Measurements from ENCODE around the gene MARK4.

Gene MARK4

GRCh38 chr19:45350477-45351058 is 99.5 kb downstream of the MARK4 start:
- no peak for TF ChIP-seq CTCF (IDR thresholded peaks at IDR 0.05; ENCODE audit: low read depth, low read length, missing control alignments)
- DNase-seq (ENCODE audit: low read depth): no peak
- H3K4me3 ChIP-seq (ENCODE audit: low read depth, low read length): no peak overlapping the region

- no peak overlapping the region for H3K4me3 ChIP-seq (ENCODE audit: low read depth, low read length)
- TF ChIP-seq CTCF (IDR thresholded peaks at IDR 0.05; ENCODE audit: low read depth, low read length, missing control alignments): no peak
- DNase-seq (ENCODE audit: low read depth): no peak
Measured at GRCh38 chr19:45351401-45351952, 100.4 kb downstream of the MARK4 start.

- TF ChIP-seq CTCF (IDR thresholded peaks at IDR 0.05; ENCODE audit: low read depth, low read length, missing control alignments): no peak
- H3K4me3 ChIP-seq (ENCODE audit: low read depth, low read length): no peak overlapping the region
- DNase-seq (ENCODE audit: low read depth): no peak
Measured at GRCh38 chr19:45352062-45352461, 101.0 kb downstream of the MARK4 start.

- DNase-seq (ENCODE audit: low read depth): no peak
- TF ChIP-seq CTCF (IDR thresholded peaks at IDR 0.05; ENCODE audit: low read depth, low read length, missing control alignments): no peak
- no peak overlapping the region for H3K4me3 ChIP-seq (ENCODE audit: low read depth, low read length)
Measured at GRCh38 chr19:45352471-45352870, 101.4 kb downstream of the MARK4 start.

- DNase-seq (ENCODE audit: low read depth): no peak
Measured at GRCh38 chr19:45352914-45353796, 102.1 kb downstream of the MARK4 start.

GRCh38 chr19:45354241-45354842 is 103.3 kb downstream of the MARK4 start:
- no peak overlapping the region for H3K4me3 ChIP-seq (ENCODE audit: low read depth, low read length)
- TF ChIP-seq CTCF (IDR thresholded peaks at IDR 0.05; ENCODE audit: low read depth, low read length, missing control alignments): no peak
- no peak for DNase-seq (ENCODE audit: low read depth)

More at GRCh38 chr19:45352914-45353796, 102.1 kb downstream of the MARK4 start:
- no peak for TF ChIP-seq CTCF (IDR thresholded peaks at IDR 0.05; ENCODE audit: low read depth, low read length, missing control alignments)
- H3K4me3 ChIP-seq (ENCODE audit: low read depth, low read length): no peak overlapping the region
